ENCODE data around the gene TPRG1. TPM values are rescaled to one million over a fixed set of nuclear protein-coding genes. Genes with fewer than 3 reads are reported as not detected.

TPRG1 gene, protein sequence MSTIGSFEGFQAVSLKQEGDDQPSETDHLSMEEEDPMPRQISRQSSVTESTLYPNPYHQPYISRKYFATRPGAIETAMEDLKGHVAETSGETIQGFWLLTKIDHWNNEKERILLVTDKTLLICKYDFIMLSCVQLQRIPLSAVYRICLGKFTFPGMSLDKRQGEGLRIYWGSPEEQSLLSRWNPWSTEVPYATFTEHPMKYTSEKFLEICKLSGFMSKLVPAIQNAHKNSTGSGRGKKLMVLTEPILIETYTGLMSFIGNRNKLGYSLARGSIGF
- total RNA-seq (2014; rRNA removed; shearing (Covaris generic)), result 0.42 and 2.9 TPM in 2 replicates

DNA sequence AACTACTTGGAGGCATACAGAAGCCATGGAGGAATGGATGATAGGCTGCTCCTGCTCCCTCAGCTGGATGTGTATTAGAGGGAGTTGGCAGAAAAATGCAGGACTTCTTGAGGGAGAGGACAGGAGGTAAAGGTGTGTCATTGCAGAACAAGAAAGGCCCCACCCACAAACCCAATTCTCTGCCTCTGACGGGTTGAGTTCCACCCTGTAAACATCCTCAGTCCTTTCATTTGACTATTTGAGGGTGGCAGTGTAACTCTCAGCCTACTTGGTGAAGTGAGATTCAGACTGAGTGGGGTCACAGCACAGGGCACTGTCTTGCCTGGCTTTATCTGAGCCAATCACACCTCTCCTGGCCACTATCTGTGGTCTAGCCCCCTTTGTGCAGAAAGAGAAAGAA is at the start of gene TPRG1:
Gene TPRG1 (plus strand): TSS at position 265 of the 400 bp plus-strand sequence. CDS start 35,414 bp downstream, outside the sequence.
- no peak for DNase-seq (ENCODE audit: low read depth)

DNA sequence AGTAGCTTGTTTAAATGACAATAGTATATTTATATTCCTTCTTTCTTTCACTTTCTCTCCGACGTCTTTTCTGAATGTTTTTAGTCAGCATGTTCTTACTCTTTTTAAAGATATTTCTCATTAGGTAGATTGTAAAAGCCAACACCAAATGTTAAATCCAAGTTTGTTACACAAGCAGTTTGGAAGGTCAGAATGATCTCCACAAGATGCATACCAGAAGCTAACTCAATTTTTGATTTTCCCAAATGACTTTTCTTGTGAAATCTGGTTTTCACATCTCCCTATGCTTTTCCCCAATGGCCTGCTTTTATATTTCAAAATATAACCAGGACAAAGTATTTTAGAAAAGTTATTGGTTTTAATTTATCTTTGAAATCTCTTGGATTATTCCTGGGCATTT is 49.7 kb upstream of the TPRG1 start:
- no peak for DNase-seq (ENCODE audit: low read depth)

DNA sequence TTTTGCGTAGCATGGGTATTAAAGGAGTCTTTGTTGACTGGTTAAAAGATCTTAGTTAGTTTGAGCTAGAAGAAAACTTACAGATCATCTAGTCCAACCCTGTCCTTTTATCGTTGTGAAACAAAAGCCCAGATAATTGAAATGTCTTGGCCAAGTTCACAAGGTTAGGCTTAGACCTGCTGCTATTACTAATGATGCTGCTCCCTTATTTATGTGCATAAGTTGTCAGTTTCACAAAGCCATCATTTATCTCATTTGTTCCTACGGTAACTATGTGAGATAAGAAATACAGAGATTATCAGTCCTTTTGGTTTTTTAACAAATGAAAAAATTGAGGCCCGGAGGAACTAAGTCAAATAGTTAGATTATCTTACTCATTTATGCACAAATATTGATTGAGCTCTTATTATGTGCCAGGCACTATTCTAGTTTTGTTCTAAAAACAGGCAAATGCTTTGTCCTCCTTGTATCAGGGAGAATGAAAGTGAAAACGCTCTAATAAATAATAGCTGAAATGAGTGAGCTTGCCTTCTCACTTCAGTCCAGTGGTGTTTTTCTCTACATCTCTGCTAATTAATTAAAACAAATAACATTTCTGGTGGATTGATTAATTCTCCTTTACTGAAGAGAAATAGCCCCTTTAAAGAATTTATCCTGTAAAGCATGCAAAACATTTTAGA is 49.1 kb upstream of the TPRG1 start:
- no peak for DNase-seq (ENCODE audit: low read depth)

DNA sequence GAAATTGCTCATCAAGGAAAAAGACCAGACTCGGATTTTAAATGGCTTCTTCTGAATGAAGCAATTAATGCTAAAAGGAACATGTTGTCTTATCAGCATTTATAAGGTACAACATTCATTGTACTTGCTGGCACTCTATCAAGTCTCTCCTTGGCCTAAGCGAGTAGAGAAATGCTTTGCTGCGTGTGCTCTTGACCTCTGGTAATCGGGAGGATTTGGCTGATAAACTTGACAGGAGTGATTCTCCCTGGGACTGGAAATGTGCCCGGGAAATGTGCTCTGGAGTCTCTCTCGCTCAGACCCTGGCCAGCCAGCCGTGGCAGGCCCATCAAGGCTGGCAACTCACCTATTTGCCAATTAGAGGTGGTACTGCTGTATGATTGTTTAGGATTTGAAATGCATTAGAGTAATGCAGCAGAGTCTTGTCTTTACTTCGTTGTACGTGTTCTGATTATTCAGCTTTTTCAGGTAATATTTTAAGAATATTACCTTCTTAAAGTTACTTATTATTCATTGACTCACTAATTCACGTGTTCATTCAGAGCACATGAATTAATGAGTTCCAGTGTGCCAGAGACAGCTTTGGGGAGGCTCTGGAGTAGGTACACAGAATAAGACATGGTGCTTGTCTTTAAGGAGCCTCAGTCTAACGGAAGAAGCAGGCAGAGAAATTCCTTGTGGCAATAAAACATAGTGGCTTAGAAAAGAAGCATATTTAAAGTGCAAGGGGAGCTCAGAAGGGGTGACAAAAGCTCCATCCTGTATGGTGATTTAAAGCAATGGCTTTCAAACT is 48.0 kb upstream of the TPRG1 start:
- peak; percentile 18 for DNase-seq (ENCODE audit: low read depth)

DNA sequence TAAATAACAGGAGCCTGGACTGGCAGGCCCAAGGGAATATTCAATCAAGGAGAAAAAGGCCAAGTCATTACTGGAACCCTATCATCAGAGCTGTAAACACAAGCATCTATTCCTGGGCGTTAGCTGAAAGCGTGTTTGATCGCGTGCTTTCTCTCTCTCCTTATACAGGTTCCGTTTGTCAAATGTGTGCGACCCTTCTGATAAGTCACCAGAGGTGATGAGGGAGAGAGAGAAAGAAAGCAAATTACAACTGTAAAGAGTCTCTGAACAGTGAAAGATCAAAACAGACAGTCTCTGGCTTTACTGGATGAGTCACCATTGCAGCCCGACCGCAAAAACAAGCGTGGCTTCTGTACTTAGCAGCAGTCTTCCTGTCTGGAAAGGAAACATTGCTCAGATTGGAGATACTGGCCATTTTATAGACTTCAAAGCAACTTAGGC is 39.5 kb upstream of the TPRG1 start:
- peak; percentile 96 for DNase-seq (ENCODE audit: low read depth)

DNA sequence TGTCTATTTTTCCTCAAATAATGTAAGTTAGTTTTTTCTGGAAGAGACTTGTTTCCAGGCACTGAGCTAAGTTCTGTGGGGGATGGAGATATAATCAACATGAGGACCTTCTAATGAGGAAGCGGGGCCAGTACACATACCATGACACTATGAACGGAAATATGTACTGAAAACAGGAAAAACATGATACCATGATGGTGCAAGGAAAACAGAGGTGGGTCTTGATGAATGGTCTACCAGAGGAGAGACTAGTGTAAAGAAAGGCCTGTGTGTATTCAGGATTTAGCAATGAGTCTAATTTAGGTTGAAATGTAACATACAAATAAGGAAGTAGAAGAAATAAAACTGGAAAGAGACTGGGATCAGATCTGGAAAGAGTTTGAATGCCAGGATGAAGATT is 38.9 kb upstream of the TPRG1 start:
- no peak for DNase-seq (ENCODE audit: low read depth)

DNA sequence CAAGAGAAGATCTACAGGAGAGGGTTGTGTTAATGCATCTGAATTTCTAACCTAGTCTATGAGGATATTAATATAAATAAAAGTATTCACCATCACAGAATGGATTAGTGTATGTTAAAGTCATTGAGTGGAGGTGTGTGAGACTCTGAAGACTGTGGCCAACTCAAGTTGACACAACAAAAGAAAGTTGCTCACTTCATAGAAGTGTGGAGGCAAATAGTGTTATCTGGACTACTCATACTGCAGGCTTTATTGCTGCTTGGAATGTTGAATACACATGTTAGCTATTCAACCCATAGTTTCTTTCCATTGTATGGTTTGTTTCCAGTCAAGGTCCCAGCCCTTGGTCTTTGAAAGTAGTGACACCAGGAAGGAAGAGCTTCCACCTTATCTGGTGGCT is 38.0 kb upstream of the TPRG1 start:
- no peak for DNase-seq (ENCODE audit: low read depth)

DNA sequence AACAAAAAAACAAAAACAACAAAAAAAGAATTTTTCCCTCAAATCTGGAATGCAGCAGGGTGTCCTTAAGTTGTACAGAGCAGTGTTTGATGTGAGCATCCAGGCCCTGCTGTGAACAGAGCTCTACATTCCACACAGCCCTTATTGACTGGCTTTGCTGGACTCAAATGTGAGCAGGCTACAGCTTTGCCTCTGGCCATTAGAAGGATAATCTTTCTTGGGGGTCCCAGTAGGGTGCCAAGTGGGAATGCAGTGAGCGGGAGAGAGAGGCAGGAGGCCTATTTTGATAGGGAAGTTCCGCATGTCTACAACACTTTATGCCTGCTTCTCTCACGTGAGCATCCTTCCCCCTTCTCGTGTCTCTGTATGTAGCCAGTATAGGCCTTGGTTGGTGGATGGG is 34.4 kb upstream of the TPRG1 start:
- DNase-seq (ENCODE audit: low read depth), result no peak

DNA sequence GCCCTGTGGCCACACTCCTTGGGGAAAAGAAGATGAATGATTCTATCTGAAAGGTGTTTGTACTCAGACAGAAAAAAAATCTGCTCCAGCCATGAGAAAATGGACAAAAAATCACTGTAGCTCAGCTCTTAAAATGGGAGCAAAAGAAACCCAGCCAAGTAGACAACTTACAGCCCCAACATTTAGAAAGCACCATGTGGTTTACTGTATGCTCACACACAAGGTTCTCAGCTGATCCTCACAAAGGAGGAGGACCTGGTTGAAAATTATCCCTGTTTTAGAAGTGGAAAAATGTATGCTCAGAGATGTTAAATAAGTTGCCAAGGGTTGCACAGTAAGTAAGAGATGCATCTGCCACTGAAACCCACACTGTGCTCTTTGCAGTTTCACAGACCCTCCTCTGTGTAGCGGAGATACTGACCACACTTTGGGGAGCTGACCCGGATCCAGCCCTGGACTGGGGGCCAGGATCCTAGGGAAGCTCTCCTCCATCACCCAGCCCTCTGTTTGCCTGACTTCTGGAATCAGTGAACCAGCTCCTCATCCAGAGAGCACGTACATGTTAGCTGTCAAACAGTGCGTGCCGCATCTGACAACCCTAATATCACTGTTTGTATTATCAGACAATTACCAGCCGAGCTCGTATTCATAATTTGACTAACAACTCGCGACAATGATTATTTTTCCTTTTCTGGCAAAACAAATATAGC is 32.7 kb upstream of the TPRG1 start:
- no peak for DNase-seq (ENCODE audit: low read depth)

DNA sequence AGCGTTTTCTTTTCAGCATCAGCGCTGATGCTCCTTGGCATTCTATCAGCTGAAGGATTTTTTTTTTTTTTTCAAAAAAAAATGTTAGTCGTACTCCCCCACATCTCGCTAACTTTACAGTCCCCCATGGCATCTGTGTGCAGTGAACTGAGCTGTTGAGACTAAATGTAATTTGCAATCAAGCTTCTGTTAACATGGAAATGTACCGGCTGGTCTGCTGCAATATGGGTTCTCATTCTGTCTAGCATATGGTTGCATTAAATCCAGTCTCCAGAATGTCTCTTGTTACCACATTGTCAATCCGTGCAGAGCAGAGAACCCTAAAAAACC is 32.2 kb upstream of the TPRG1 start:
- no peak for DNase-seq (ENCODE audit: low read depth)

DNA sequence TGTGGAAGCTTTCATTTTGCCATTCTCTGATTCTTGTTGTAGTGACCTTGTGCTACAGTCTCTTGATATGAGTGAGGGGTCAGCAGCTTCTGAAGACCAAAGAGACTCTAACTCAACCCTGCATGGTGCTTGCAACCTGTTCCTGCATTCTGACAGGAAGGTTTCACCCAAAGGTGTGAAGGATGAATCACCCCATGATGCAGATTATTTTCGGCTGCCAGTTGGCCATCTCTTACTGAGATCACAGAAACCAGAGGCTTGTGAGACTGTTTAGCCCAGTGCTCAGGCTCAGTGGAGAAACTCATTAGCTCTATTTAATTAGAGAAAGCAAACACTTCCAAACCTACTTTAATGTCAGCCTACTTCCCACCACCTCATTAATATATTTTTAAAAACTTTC is 29.2 kb upstream of the TPRG1 start:
- DNase-seq (ENCODE audit: low read depth), result peak; percentile 13

DNA sequence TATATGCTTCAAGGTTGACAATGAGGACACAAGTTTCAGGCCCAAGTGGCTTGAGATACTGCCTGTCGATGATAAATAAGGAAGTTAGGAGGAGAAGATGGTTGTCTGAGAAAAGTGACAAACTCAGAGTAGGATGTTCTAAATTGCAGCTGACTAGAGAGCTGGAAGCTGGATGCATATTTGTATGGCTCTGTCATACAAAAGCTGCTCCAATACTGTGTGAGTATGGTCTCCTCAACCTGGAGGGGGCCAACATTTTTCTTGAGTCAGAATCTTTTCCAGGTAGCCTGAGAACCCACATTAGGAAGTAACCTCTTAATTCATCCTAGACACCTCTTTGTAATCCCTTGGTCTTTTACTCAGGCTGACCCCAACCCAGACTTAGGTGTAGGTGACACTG is 28.4 kb upstream of the TPRG1 start:
- DNase-seq (ENCODE audit: low read depth), result peak; percentile 34

DNA sequence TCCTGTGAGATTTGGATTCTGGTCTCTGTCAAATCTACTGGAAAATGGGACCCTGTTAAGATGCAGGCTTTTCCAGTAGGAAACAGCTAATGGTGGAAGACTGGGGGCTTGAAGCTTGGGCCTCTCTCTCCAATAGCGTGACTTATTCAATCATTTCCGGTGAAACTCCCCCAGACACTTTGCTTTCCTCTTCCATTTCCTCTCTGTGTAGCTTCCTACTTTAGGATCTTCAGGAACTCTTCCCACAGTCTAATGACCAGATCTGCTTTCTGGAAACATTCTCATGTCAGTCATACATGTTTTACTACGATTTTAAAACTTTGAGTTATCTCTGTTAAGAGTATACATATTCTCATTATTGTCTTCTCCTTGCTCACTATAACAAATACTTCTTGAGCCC is 28.0 kb upstream of the TPRG1 start:
- DNase-seq (ENCODE audit: low read depth), result no peak

DNA sequence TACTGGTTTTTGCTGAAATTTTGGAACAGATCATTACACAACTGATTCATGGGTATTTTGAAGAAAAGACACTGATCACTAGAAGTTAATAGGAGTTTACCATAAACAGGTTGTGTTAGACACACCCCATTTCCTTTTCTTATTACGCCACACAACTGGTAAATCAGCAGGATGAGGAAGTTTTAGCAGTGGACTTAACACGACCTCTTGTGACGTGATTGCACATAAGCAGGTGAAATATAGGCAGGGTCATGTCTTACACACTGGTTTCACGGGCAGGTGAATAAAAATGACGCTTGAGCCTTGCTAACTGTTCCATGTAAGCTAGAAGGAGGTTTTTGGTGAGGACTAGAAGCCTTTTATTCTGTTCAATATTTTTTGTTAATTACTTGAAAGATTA is 27.1 kb upstream of the TPRG1 start:
- peak; percentile 58 for DNase-seq (ENCODE audit: low read depth)

DNA sequence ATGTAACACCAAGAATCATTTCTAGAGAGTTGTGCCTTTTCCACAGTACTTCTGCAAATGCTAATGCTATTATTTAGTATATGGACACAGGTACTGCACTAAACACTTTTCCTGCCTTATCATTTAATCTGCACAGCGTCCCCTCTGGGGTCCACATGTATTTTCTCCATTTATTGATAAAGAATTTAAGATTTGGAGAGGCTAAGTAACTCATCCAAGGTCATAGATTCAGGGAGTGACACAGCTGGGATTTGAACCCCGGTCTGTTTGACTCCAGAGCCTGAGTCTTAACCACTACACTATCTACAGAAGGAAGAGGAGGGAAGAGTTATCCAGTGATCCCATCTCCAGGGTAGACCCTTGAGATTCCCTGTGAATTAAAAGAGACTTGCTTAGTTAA is 24.9 kb upstream of the TPRG1 start:
- DNase-seq (ENCODE audit: low read depth), result no peak

DNA sequence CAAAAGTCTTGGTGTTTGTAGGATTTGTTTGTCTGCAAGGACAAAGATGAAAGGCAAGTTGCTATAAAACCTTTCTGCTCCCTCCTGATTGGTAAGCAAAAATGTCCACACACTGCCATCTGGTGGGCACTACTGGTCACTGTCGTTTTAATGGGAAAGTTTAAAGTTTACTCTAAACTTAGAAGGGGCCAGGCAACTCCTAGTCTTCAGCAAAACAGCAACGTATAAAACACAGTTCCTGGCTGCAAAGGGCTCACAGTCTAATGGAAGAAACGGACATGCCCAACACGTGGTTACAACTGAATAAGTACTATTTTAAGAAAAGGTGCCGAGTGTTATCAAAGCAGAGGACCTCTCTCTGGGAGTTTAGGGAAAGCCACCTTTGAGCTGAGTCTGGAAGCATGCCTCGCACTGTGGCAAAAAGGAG is 23.7 kb upstream of the TPRG1 start:
- peak; percentile 68 for DNase-seq (ENCODE audit: low read depth)

DNA sequence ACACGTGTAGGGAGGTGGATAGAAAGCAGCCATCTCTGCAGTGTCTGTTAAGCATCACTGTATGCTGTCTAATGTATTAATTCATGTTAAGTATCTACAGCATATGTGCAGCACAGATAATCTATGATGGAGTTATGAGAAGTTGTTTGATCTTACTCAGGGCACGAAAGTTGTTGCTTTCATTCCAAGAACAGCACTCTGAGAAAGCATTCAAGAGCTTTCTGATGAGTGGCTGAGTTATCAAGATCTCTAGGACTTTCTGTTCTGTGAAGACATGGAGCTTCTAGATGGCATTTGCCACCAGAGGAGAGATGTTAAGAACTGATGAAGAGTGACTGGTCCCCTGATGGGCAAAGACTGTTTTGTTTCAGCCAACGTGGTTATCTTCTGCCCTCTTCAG is 22.6 kb upstream of the TPRG1 start:
- DNase-seq (ENCODE audit: low read depth), result no peak

DNA sequence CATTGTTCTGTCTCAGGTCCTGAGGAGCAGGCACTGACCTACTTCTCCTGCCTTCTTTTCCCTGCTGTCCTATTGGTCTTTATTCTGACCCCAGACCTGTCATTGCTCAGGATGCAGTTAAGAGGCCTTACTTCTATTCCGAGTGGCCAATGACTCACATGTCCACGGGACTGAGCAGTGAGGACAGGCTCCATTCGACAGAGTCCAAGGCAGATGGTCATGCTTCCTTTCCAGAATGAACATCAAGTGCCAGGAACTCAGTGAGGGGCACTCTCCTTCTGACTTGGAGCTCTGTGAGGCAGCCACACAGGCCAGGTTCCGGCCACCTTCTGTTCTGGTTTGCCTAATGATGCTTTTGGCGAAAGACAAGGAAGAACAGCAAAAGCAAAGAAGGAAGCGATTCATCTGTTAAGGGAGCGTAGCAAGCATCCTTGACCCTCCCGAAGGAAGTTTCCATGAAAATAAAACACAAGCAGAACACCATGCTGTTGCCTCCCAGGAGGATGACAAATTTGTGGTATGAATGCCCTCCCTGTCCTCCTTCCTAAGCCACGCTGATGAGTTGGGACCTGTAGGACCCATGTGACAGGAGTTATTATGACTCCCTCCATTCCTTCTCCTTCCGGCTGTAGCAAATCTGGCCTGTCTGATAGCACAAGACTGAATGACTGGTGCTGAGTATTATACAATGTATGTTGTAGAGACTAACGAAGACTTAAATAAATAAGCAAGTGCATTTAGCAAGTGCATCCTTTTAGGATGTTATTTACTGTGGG is 14.4 kb upstream of the TPRG1 start:
- DNase-seq (ENCODE audit: low read depth), result no peak

DNA sequence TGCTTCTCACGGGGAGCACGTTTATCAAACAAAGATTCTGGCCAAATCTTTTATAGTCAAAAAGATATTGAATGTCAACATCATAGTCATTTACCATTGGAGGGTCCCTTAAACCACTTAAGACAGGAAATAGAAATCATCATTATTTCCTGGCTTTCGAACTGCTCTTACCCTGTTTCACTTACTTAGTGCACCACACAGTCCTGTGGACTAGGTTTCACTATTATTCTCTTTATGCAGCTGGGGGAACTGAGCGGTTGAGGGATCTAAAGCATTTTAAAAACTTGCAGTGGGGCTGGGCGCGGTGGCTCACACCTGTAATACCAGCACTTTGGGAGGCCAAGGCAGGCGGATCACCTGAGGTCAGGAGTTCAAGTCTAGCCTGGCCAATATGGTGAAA is 13.7 kb upstream of the TPRG1 start:
- DNase-seq (ENCODE audit: low read depth), result no peak

DNA sequence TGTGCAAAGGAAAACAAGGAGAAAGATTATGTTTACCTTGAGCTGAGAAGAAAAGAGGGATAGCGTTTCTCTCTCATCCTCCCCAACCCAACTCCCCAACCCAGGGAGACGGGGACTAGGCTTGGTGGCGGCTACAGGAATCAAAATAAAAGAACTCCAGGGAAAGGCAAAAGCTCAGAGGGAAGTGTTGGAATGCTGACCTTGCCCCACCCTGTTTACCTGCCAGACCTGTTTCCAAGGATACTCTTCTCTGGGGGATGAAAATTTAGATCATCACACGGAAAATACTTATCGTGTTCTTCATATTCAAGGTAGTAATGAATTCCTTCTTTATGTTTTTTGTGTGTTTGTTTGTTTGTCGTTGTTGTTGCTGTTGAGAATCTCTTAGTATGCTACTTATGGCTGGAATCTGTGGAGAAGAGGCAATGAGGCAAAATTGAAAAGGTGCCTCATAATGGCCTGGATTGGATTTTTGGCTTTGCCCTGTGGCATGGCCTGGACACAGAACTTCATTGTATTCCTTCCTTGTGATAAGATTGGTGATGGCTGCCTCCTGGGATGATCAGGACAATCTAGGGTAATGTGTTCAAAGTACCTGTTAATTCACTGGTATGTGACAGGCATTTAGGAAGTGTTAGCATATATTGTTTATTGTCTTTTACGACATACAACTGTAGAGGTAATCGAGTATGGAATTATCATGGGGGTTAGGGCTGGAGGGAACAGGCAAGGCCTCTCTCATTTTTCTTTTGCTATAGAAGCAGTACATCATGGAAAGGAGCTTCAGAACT is 11.1 kb upstream of the TPRG1 start:
- DNase-seq (ENCODE audit: low read depth), result no peak
